ENCODE measurements around the gene EIF2S2.

Gene EIF2S2

GRCh38 chr20:34061695-34062094 lies 50.3 kb downstream of the EIF2S2 start:
- no peak for DNase-seq

GRCh38 chr20:34060970-34061369 lies 51.1 kb downstream of the EIF2S2 start:
- no peak for DNase-seq

GRCh38 chr20:34058831-34059230 lies 53.2 kb downstream of the EIF2S2 start:
- DNase-seq = no peak

- DNase-seq = no peak
Observed at GRCh38 chr20:34055290-34055689, 56.8 kb downstream of the EIF2S2 start.

- no peak for DNase-seq
Observed at GRCh38 chr20:34052414-34052813, 59.6 kb downstream of the EIF2S2 start.

DNA sequence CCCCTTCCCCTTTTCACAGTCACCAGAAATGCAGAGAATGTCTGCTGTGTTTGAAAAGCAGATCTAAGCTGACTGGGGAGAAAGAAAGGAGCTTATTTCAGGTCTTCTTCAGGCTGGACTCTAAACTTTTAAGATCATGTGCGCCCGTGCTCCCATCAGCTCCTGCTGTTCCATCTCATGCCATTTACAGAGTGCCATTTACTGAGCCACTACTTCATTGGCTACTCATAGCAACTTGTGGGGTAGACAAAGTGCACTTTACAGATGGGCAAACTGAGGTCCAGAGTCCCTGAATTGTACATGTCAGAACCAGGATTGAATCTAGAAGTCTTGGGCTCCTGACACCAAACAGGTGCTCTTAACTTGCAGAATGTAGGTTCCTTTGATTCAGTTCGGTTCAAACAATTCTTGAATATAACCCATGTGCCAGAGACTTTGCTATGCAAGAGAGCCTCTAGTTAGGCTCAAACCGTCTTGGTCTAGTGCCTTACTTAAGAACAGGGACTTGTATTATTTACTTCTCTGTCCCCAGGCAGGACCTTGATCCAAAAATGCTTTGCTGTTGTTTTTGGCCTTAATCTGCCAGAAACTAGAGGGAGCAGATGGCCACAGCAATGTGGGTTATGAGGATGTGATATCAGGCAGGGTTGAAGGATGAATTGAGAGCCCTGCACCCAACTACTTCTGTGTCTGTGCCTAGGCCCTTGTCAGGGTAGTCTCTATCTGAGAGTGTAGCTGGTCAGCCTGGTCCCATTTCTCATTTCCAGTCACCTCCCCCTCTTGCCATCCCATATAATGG lies 61.9 kb downstream of the EIF2S2 start:
- no peak for DNase-seq

DNA sequence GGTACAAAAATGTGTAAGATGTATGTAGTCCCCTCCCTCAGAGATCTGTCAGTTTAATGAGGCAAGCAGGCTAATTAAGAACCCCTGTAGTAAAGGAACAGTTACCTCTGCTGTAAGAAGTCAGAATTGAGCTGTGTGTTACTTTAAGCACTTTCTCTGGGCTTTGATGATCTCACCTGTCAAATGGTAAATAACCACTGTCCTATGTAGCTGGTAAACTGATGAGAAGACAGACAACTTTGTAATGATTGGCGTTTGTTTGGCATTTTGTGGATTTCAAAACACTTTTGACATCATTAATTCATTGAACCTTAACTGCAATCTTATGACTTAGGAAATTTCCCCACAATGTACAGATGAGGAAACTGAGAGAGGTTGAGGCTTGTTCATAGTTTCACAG lies 62.7 kb downstream of the EIF2S2 start:
- no peak for DNase-seq

DNA sequence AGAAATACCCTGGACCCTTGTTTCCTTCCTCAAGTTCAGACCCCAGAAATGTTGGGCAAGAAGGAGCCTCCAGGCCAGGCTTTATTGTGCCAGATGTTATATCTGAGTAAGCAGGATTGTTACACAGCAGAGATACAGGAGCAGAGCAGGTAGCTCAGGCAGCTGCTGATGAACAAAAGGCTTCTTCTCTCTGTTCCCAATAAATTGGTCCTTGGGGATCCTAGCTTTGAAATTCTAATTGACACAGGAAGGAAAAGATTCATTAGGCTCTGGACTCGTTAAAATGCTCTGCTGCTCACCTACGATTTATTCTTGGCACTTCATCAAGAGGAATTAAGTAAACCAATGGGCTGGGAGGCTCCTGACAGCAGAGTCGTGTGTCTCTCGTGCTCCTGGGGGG lies 64.1 kb downstream of the EIF2S2 start:
- DNase-seq = no peak

DNA sequence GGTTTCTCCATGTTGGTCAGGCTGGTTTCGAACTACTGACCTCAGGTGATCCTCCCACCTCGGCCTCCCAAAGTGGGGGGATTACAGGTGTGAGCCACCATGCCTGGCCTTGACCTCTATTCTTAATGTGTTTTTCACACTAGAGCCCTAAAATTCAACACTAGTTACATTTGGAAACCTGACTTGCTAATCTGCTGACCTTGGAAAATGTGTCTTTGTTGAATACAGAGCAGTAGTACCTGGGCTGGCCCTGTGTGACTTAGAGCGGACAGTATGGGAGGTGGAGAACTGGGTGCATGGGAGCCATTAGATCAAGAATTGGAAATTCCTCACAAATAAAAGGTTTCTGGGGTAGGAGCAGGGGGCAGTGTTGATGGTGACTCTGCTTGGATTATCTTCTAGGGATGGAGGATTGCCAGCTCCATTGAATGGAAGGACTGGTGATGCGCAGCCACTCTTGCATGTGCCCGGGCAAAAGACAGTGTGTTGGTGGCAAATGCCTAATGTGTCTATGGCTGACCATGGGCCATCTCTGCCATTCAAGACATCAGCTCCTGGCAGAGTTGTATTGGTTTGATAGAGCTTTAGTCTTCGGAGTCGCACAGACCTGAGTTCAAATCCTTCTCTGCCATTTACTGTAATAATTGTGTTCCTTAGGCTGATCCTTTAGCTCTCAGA lies 64.9 kb downstream of the EIF2S2 start:
- DNase-seq = no peak

DNA sequence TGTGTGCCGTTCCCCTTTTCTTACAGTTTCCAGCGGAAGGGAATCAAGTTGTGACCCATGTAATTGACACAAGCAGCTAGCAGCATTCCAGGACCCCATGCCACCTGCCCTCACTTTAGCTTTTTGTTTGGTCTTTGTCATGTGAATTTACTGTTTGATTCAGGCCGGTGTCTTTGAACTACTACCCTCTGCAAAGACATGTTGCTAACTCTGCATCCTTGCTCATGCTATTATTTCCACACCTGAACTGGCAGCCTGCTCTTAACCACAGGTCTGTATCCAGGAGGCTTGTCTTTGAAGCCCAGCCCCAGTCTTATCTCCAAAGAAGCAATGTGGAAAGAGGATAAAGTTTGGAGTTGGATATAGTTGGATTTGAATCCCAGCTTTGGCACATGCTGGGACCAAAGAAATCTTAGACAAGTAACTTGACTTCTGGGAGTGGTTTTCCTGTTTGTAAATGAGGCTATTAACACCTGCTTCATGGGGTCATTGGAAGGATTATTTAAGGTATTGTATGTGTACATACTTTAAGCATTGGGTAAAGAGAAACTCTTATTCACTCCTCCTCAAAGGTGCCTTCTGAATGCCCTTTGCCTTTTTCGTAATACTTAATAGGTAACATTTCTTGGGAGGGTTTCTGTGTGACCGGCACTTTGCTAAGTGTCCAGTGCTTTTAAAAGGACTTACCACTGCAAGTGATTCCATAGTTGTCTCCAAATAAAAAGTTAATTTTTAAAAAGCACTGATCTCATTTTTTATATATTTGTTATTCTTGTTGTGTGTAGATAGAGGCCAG lies 65.9 kb downstream of the EIF2S2 start:
- DNase-seq = no peak

GRCh38 chr20:34045294-34045693 lies 66.7 kb downstream of the EIF2S2 start:
- no peak for DNase-seq

GRCh38 chr20:34043025-34043424 lies 69.0 kb downstream of the EIF2S2 start:
- DNase-seq = no peak

GRCh38 chr20:34042262-34042661 lies 69.8 kb downstream of the EIF2S2 start:
- DNase-seq = no peak

GRCh38 chr20:34041226-34041625 lies 70.8 kb downstream of the EIF2S2 start:
- no peak for DNase-seq

- no peak for DNase-seq
Observed at GRCh38 chr20:34040300-34040995, 71.6 kb downstream of the EIF2S2 start.

Measured in activated CD4-positive, alpha-beta T cell treated with anti-CD3 and anti-CD28 coated beads for 4 hours (primary cell).